ENCODE results near the gene ALLC. TPM values are rescaled to one million over a fixed set of nuclear protein-coding genes. Genes with fewer than 3 reads are reported as not detected.

Gene ALLC
- total and polyA plus RNA-seq, 2 experiments from 2014 or later, result not detected

DNA sequence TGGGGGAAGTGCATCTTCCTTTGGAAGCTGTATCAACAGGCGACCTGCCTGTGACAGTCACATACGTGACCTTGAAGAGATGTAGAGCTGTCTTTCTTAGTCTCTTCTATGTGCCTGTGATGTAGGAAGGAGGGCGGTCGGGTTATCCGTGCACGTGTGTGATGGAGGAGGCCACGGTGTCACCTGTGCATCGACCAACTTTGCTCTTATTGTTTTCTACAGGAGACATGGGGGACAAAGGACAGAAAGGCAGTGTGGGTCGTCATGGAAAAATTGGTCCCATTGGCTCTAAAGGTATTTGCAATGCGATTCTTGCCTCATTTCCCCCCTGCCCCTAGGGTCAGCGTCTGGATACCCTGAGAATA, 20.7 kb upstream of the ALLC start:
- DNase-seq (ENCODE audit: low spot score) (no peak), ATAC-seq (no peak)
- Histone ChIP-seq H4K20me1 (replicated peaks; ENCODE audit: insufficient read depth) (no peaks in the 10 kb centered on the region), H3K4me1 (ENCODE audit: insufficient read depth) (no peaks in the 10 kb centered on the region), H3K36me3 (ENCODE audit: insufficient read depth) (no peaks in the 10 kb centered on the region), H3K4me2 (no peak overlapping the region), H3K9me2 (ENCODE audit: insufficient read depth) (no peaks in the 10 kb centered on the region), H3F3A (replicated peaks; ENCODE audit: low read depth) (no peaks in the 10 kb centered on the region), H3K27me3 (ENCODE audit: insufficient read depth) (no peaks in the 10 kb centered on the region), H3K4me3 (no peak overlapping the region), H3K79me2 (replicated peaks; ENCODE audit: insufficient read depth) (no peaks in the 10 kb centered on the region), H2AFZ (no peak overlapping the region), H3K27ac (ENCODE audit: low read depth) (no peak overlapping the region)
- Mint-ChIP-seq H3K9me3 (no peaks in the 10 kb centered on the region), H3K27me3 (ENCODE audit: insufficient read depth, low read depth, poor library complexity) (peaks cover 13% of the 10 kb centered on the region), H3K4me3 (no peak overlapping the region), H3K36me3 (ENCODE audit: low read depth) (no peaks in the 10 kb centered on the region; the same call in 2 of the 3 replicates), H3K27ac (no peak overlapping the region), H3K4me1 (peaks cover 4% of the 10 kb centered on the region; the same call in 2 of the 3 replicates)
- TF ChIP-seq, protein P1, sequence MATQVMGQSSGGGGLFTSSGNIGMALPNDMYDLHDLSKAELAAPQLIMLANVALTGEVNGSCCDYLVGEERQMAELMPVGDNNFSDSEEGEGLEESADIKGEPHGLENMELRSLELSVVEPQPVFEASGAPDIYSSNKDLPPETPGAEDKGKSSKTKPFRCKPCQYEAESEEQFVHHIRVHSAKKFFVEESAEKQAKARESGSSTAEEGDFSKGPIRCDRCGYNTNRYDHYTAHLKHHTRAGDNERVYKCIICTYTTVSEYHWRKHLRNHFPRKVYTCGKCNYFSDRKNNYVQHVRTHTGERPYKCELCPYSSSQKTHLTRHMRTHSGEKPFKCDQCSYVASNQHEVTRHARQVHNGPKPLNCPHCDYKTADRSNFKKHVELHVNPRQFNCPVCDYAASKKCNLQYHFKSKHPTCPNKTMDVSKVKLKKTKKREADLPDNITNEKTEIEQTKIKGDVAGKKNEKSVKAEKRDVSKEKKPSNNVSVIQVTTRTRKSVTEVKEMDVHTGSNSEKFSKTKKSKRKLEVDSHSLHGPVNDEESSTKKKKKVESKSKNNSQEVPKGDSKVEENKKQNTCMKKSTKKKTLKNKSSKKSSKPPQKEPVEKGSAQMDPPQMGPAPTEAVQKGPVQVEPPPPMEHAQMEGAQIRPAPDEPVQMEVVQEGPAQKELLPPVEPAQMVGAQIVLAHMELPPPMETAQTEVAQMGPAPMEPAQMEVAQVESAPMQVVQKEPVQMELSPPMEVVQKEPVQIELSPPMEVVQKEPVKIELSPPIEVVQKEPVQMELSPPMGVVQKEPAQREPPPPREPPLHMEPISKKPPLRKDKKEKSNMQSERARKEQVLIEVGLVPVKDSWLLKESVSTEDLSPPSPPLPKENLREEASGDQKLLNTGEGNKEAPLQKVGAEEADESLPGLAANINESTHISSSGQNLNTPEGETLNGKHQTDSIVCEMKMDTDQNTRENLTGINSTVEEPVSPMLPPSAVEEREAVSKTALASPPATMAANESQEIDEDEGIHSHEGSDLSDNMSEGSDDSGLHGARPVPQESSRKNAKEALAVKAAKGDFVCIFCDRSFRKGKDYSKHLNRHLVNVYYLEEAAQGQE (IDR thresholded peaks at IDR 0.05; ENCODE audit: unreplicated experiment), result no peak
- TF ChIP-seq ZNF114 (CRISPR knock-in tag; IDR thresholded peaks at IDR 0.05) (no peak), ZNF331 (CRISPR knock-in tag; IDR thresholded peaks at IDR 0.05; ENCODE audit: low read depth) (no peak), EZH2phosphoT487 (IDR thresholded peaks at IDR 0.05; ENCODE audit: unreplicated experiment) (no peak)
- TF ChIP-seq, protein P2, sequence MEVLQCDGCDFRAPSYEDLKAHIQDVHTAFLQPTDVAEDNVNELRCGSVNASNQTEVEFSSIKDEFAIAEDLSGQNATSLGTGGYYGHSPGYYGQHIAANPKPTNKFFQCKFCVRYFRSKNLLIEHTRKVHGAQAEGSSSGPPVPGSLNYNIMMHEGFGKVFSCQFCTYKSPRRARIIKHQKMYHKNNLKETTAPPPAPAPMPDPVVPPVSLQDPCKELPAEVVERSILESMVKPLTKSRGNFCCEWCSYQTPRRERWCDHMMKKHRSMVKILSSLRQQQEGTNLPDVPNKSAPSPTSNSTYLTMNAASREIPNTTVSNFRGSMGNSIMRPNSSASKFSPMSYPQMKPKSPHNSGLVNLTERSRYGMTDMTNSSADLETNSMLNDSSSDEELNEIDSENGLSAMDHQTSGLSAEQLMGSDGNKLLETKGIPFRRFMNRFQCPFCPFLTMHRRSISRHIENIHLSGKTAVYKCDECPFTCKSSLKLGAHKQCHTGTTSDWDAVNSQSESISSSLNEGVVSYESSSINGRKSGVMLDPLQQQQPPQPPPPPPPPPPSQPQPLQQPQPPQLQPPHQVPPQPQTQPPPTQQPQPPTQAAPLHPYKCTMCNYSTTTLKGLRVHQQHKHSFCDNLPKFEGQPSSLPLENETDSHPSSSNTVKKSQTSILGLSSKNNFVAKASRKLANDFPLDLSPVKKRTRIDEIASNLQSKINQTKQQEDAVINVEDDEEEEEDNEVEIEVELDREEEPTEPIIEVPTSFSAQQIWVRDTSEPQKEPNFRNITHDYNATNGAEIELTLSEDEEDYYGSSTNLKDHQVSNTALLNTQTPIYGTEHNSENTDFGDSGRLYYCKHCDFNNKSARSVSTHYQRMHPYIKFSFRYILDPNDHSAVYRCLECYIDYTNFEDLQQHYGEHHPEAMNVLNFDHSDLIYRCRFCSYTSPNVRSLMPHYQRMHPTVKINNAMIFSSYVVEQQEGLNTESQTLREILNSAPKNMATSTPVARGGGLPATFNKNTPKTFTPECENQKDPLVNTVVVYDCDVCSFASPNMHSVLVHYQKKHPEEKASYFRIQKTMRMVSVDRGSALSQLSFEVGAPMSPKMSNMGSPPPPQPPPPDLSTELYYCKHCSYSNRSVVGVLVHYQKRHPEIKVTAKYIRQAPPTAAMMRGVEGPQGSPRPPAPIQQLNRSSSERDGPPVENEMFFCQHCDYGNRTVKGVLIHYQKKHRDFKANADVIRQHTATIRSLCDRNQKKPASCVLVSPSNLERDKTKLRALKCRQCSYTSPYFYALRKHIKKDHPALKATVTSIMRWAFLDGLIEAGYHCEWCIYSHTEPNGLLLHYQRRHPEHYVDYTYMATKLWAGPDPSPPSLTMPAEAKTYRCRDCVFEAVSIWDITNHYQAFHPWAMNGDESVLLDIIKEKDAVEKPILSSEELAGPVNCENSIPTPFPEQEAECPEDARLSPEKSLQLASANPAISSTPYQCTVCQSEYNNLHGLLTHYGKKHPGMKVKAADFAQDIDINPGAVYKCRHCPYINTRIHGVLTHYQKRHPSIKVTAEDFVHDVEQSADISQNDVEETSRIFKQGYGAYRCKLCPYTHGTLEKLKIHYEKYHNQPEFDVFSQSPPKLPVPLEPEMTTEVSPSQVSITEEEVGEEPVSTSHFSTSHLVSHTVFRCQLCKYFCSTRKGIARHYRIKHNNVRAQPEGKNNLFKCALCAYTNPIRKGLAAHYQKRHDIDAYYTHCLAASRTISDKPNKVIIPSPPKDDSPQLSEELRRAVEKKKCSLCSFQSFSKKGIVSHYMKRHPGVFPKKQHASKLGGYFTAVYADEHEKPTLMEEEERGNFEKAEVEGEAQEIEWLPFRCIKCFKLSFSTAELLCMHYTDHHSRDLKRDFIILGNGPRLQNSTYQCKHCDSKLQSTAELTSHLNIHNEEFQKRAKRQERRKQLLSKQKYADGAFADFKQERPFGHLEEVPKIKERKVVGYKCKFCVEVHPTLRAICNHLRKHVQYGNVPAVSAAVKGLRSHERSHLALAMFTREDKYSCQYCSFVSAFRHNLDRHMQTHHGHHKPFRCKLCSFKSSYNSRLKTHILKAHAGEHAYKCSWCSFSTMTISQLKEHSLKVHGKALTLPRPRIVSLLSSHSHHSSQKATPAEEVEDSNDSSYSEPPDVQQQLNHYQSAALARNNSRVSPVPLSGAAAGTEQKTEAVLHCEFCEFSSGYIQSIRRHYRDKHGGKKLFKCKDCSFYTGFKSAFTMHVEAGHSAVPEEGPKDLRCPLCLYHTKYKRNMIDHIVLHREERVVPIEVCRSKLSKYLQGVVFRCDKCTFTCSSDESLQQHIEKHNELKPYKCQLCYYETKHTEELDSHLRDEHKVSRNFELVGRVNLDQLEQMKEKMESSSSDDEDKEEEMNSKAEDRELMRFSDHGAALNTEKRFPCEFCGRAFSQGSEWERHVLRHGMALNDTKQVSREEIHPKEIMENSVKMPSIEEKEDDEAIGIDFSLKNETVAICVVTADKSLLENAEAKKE (CRISPR knock-in tag; IDR thresholded peaks at IDR 0.05), result no peak

Data from GM23338 (cell line).